ENCODE data around the gene ZMYM4. TPM values are rescaled to one million over a fixed set of nuclear protein-coding genes. Genes with fewer than 3 reads are reported as not detected.

The ZMYM4 gene
- polyA plus RNA-seq, 4 donors, result 65.0 to 76.1 (median 72.2) TPM

GRCh38 chr1:35270836-35271235 lies 2.3 kb downstream of the ZMYM4 start:
- no peak for DNase-seq (ENCODE audit: low read depth in 4 of 4, low spot score in 2 of 4)

- DNase-seq (ENCODE audit: low read depth in 4 of 4, low spot score in 2 of 4), result no peak
These were observed 5.7 kb downstream of the ZMYM4 start for GRCh38 chr1:35274197-35274596.

- DNase-seq (ENCODE audit: low read depth in 4 of 4, low spot score in 2 of 4), result no peak
These were observed 10.5 kb downstream of the ZMYM4 start for GRCh38 chr1:35278886-35279554.

GRCh38 chr1:35279555-35279904 lies 11.0 kb downstream of the ZMYM4 start:
- no peak for DNase-seq (ENCODE audit: low read depth in 4 of 4, low spot score in 2 of 4)

DNA sequence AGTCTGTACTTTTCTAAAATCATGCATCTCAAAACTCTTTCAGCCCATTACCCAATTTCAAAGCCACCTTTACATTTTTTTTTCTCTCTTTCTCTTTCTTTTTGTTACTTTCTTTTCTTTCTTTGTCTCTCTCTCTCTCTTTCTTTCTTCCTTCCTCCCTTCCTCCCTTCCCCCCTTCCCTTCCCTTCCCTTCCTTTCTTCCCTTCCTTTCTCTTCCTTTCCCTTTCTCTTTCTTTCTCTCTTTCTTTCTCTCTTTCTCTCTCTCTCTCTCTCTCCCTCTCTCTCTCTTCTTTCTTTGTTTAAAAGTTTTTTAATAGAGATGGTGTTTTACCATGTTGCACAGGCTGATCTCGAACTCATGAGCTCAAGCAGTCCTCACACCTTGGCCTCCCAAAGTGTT lies 11.5 kb downstream of the ZMYM4 start:
- DNase-seq (ENCODE audit: low read depth in 4 of 4, low spot score in 2 of 4), result no peak

- DNase-seq (ENCODE audit: low read depth in 4 of 4, low spot score in 2 of 4), result no peak
These were observed 13.1 kb downstream of the ZMYM4 start for GRCh38 chr1:35281565-35281964.

DNA sequence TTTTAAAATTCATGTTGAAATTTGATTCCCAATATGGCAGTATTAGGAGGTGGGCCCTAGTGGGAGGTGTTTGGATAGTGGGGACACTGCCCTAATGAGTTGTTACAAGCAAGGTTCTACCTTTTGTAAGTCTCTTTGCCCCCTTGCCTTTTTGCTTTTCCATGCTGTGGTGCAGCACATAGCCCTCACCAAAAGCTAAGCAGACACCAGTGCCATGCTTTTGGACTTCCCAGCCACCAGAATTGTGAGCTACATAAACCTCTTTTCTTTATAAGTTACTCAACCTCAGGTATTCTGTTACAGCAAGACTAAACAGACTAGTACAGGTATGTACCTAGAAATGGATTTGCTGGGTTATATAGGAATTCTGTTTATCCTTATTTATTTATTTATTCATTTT lies 13.7 kb downstream of the ZMYM4 start:
- no peak for DNase-seq (ENCODE audit: low read depth in 4 of 4, low spot score in 2 of 4)

- no peak for DNase-seq (ENCODE audit: low read depth in 4 of 4, low spot score in 2 of 4)
These were observed 16.3 kb downstream of the ZMYM4 start for GRCh38 chr1:35284852-35285251.

- DNase-seq (ENCODE audit: low read depth in 4 of 4, low spot score in 2 of 4), result no peak
These were observed 17.5 kb downstream of the ZMYM4 start for GRCh38 chr1:35285771-35286606.

- no peak for DNase-seq (ENCODE audit: low read depth in 4 of 4, low spot score in 2 of 4)
These were observed 19.5 kb downstream of the ZMYM4 start for GRCh38 chr1:35287807-35288640.

GRCh38 chr1:35288761-35289160 lies 20.3 kb downstream of the ZMYM4 start:
- DNase-seq (ENCODE audit: low read depth in 4 of 4, low spot score in 2 of 4), result no peak

GRCh38 chr1:35290452-35290851 lies 21.9 kb downstream of the ZMYM4 start:
- DNase-seq (ENCODE audit: low read depth in 4 of 4, low spot score in 2 of 4), result no peak

DNA sequence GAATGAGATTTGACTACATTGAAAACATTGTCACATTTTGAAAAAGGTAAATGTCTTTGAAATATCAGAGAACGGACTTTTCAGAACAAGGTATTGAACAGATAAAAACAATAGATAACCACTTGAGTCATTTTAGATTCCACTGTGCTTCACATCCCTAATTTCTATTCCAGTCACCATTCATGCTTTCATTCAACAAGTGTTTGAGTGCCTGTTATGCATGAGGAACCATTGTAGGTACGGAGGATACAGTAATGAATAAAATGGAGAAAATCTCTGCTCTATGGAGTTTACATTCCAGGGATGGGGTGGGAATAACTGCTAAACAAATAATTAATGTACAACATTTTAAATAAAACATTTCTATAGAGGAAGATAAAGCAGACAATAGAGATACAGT lies 26.3 kb downstream of the ZMYM4 start:
- DNase-seq (ENCODE audit: low read depth in 4 of 4, low spot score in 2 of 4), result no peak

DNA sequence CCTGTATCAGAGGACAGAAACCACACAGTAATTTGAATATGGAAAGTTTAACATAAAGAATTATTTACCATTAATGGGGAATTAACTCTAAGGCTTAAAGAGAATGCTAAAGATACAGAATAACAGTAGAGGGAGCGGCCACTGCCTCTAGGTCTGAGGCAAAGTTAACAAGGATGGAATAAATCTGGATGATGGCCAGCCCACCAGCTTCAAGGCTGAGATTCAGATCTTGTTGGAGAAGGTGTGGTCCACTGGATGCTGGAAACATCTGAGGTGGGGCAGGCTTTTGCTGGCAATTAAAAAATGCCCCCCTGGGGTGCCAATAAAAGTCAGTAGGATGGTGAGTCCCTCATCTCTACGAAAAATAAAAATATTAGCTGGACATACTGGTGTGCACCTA lies 29.4 kb downstream of the ZMYM4 start:
- DNase-seq (ENCODE audit: low read depth in 4 of 4, low spot score in 2 of 4), result no peak

GRCh38 chr1:35298464-35298863 lies 30.0 kb downstream of the ZMYM4 start:
- peak in 2 of 4 donors; percentile 14 to 36 for DNase-seq (ENCODE audit: low read depth in 4 of 4, low spot score in 2 of 4)

GRCh38 chr1:35300376-35300775 lies 31.9 kb downstream of the ZMYM4 start:
- DNase-seq (ENCODE audit: low read depth in 4 of 4, low spot score in 2 of 4), result no peak

- no peak for DNase-seq (ENCODE audit: low read depth in 4 of 4, low spot score in 2 of 4)
These were observed 33.3 kb downstream of the ZMYM4 start for GRCh38 chr1:35301674-35302392.

- DNase-seq (ENCODE audit: low read depth in 4 of 4, low spot score in 2 of 4), result no peak
These were observed 36.9 kb downstream of the ZMYM4 start for GRCh38 chr1:35305383-35305782.

- no peak for DNase-seq (ENCODE audit: low read depth in 4 of 4, low spot score in 2 of 4)
These were observed 47.1 kb downstream of the ZMYM4 start for GRCh38 chr1:35315649-35316048.

GRCh38 chr1:35316264-35316663 lies 47.8 kb downstream of the ZMYM4 start:
- DNase-seq (ENCODE audit: low read depth in 4 of 4, low spot score in 2 of 4), result no peak

Data from left renal cortex interstitium (tissue), 4 donors.